Glutamatergic neuron (in vitro differentiated cells): ENCODE data around the gene RSRC1. TPM values are rescaled to one million over a fixed set of nuclear protein-coding genes. Genes with fewer than 3 reads are reported as not detected.

ENCODE experiments used
- DNase-seq: peaks from one replicate; pipeline ENCODE4 v3.0.0; 2022
- H3K27ac Mint-ChIP-seq: one replicate; pipeline ENCODE4 v1.8.0; 2020; ENCODE audit warnings: mild to moderate bottlenecking, mixed read lengths, inconsistent platforms; ENCODE audit not compliant: unreplicated experiment
- H3K27me3 Mint-ChIP-seq: one replicate; pipeline ENCODE4 v1.8.0; 2020; ENCODE audit warnings: mild to moderate bottlenecking, moderate library complexity, mixed read lengths, inconsistent platforms; ENCODE audit not compliant: unreplicated experiment
- H3K36me3 Mint-ChIP-seq: one replicate; pipeline ENCODE4 v1.8.0; 2020; ENCODE audit warnings: mild to moderate bottlenecking, mixed read lengths, inconsistent platforms; ENCODE audit not compliant: unreplicated experiment
- H3K4me1 Mint-ChIP-seq: one replicate; pipeline ENCODE4 v1.8.0; 2020; ENCODE audit warnings: mild to moderate bottlenecking, low read depth, mixed read lengths, inconsistent platforms; ENCODE audit not compliant: unreplicated experiment
- H3K4me3 Mint-ChIP-seq: one replicate; pipeline ENCODE4 v1.8.0; 2020; ENCODE audit warnings: mild to moderate bottlenecking, mixed read lengths, inconsistent platforms; ENCODE audit not compliant: unreplicated experiment
- H3K9me3 Mint-ChIP-seq: one replicate; pipeline ENCODE4 v1.8.0; 2020; ENCODE audit warnings: mild to moderate bottlenecking, moderate library complexity, mixed read lengths, inconsistent platforms; ENCODE audit not compliant: unreplicated experiment
- total RNA-seq: library from RNA; stranded (reverse); fragmentation: NEBNext Ultra II Directional; extraction: Animal tissue kit (Norgen Biotek cat#: 25700); gene quantifications from one replicate; pipeline ENCODE4 v1.2.1, GENCODE V29; 2021; ENCODE audit not compliant: unreplicated experiment
- TF ChIP-seq, protein P1 (sequence below): fragments of 200-600 bp; sonication (generic); IDR thresholded peaks from one replicate; pipeline ENCODE4 v1.5.0; 2021; ENCODE audit not compliant: partially characterized antibody, unreplicated experiment

RSRC1 gene
- total RNA-seq, 1 donor from 2014 or later: 93.9 TPM

GRCh38 chr3:158571969-158572765 lies 462.3 kb downstream of the RSRC1 start:
- no peak overlapping the region for H3K27ac Mint-ChIP-seq
- no peak overlapping the region for H3K4me3 Mint-ChIP-seq
- H3K36me3 Mint-ChIP-seq: no peaks in the 10 kb centered on the region
- TF ChIP-seq, protein P1, sequence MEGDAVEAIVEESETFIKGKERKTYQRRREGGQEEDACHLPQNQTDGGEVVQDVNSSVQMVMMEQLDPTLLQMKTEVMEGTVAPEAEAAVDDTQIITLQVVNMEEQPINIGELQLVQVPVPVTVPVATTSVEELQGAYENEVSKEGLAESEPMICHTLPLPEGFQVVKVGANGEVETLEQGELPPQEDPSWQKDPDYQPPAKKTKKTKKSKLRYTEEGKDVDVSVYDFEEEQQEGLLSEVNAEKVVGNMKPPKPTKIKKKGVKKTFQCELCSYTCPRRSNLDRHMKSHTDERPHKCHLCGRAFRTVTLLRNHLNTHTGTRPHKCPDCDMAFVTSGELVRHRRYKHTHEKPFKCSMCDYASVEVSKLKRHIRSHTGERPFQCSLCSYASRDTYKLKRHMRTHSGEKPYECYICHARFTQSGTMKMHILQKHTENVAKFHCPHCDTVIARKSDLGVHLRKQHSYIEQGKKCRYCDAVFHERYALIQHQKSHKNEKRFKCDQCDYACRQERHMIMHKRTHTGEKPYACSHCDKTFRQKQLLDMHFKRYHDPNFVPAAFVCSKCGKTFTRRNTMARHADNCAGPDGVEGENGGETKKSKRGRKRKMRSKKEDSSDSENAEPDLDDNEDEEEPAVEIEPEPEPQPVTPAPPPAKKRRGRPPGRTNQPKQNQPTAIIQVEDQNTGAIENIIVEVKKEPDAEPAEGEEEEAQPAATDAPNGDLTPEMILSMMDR: no peak
- no peaks in the 10 kb centered on the region for H3K4me1 Mint-ChIP-seq
- peaks cover 3% of the 10 kb centered on the region for H3K9me3 Mint-ChIP-seq
- peaks cover 6% of the 10 kb centered on the region for H3K27me3 Mint-ChIP-seq
- no peak for DNase-seq

GRCh38 chr3:158572766-158573060 lies 462.8 kb downstream of the RSRC1 start:
- TF ChIP-seq, protein P1: no peak
- no peak for DNase-seq
- Mint-ChIP-seq H3K27ac (no peak overlapping the region), H3K36me3 (no peaks in the 10 kb centered on the region), H3K9me3 (peaks cover 3% of the 10 kb centered on the region), H3K4me1 (no peaks in the 10 kb centered on the region), H3K4me3 (peak overlapping the region; percentile 30), H3K27me3 (peaks cover 6% of the 10 kb centered on the region)

DNA sequence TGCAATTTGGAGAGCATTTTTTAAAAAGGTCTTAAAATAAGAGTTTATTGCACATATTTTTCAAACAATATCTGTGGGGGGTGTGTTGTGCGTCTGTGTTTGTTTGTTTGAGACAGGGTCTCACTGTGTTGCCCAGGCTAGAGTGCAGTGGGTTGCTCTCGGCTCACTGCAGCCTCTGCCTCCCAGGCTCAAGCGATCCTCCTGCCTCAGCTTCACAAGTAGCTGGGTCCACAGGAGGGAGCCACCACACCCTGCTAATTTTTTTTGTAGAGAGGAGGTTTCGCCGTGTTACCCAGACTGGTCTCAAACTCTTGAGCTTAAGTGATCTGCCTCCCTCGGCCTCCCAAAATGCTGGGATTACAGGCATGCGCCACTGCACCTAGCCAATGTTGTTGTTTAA lies 463.8 kb downstream of the RSRC1 start:
- no peak overlapping the region for H3K27ac Mint-ChIP-seq
- H3K9me3 Mint-ChIP-seq: peaks cover 3% of the 10 kb centered on the region
- H3K4me3 Mint-ChIP-seq: no peak overlapping the region
- TF ChIP-seq, protein P1: no peak
- no peaks in the 10 kb centered on the region for H3K4me1 Mint-ChIP-seq
- no peaks in the 10 kb centered on the region for H3K36me3 Mint-ChIP-seq
- peaks cover 6% of the 10 kb centered on the region for H3K27me3 Mint-ChIP-seq
- DNase-seq: no peak

- Mint-ChIP-seq H3K9me3 (peaks cover 3% of the 10 kb centered on the region), H3K27ac (no peak overlapping the region), H3K27me3 (peaks cover 6% of the 10 kb centered on the region), H3K36me3 (no peaks in the 10 kb centered on the region), H3K4me3 (no peak overlapping the region), H3K4me1 (no peaks in the 10 kb centered on the region)
- no peak for DNase-seq
- TF ChIP-seq, protein P1: no peak
These were observed 464.8 kb downstream of the RSRC1 start for GRCh38 chr3:158574646-158575045.

DNA sequence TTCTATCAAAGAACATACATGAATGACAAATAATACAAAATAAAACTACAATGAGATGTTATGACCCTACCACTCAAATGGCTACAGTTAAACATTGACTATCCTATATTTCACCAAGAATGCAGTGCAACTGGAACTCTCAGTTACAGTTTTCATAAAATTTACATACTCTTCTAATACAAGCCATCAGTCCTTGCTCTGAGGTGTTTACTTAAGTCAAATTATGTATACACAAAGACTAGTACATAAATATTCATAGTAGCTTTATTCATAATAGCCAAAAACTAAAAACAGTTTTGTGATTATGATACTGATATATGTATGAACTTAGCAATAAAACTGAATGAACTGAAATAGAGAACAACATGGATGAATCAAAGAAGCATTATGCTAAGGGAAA lies 480.3 kb downstream of the RSRC1 start:
- TF ChIP-seq, protein P1: no peak
- no peak for DNase-seq
- Mint-ChIP-seq H3K9me3 (no peaks in the 10 kb centered on the region), H3K27me3 (no peaks in the 10 kb centered on the region), H3K36me3 (no peaks in the 10 kb centered on the region), H3K4me1 (no peaks in the 10 kb centered on the region), H3K4me3 (no peak overlapping the region), H3K27ac (no peak overlapping the region)

Other genes with a start within 250 kb of the RSRC1 start
- 264 TPM for gene SHOX2, start 3.7 kb upstream of the RSRC1 start, total RNA-seq